GM12875 (cell line): ENCODE measurements around the gene ATP2B2.

Experiments used
- H3K4me3 ChIP-seq: one replicate; pipeline ENCODE4 v1.5.1; 2011; ENCODE audit warnings: low read depth, low read length, control low read depth
- CTCF ChIP-seq: IDR thresholded peaks from 2 replicates; pipeline ENCODE4 v1.5.1; 2011; ENCODE audit warnings: low read depth, mild to moderate bottlenecking, control low read depth, inconsistent platforms, low read length, moderate library complexity, borderline replicate concordance; ENCODE audit not compliant: insufficient read depth

Gene ATP2B2

DNA sequence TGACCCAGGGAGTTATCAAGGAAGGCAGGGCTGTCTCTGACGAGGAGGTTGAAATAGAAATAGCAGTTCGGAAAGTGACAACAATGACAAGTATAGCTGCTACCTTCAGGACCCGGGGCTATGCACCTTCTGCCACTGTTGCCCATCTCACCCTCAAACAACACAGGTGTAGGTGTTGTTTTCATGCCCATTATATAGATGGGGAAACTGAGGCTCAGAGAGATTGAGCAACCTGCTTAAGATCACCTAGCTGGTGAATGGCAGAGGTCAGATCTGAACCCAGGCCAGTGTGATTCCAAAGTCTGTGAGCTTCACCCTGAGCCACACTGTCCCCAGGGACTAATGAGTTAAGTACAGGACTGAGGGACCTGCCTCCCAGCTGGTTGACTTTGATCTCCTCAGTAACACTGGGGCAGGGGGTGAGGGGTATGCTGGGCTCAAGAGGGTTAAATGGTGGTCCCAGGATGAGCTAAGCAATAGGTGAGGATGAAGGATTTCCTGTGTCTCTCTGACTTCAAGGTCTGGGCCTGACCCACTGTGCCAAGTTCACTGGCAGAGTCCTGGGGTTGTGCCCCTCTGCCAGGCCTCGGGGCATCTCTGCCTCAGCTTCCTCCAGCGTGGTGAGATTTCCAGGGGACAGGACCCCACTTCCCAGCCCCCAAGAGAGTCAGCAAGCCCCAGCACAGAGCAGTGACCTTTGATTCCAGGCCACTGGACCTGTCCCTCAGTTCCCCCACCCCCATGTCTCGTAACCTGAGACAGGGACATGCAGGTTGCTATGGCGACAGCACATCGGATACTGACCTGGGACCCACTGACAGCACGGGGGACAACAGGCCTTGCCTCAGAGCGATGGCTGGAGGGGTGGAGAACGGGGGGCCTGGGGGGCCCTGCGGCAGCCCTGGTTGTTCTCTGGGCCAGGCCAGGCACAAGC, 35.0 kb downstream of the ATP2B2 start:
- no peak for TF ChIP-seq CTCF
- no peak overlapping the region for H3K4me3 ChIP-seq

DNA sequence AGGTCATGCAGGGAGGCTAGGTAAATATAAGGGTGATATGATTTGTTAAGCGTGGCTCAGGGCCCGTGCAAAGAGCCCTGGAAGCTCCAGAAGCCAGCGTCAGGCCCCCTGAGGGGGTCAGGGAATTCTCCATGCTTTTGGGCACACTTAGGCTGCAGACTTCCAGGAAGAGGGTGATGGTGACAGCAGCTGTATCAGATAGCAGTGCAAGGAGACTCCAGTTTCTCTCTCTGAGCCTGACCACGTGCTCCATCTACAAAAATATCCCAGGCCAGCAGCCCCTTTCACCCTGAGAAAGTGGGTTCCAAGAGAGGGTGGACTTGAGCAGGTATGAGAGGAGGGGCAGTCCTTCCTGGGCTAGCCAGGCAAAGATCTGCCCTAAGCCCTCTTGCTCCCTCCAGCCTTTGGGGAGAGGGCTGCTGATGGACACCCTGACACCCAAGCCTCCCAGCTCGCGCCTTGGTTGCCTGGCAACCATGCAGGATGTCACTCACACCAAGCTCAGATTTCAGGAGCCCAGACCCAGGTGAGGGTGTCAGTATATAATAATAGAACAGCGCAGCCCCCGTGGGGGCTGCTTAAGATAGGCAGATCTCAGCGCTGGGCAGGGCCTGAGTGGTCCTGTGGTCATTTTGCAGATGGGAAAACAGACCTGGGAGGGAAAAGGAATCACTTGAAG, 35.8 kb downstream of the ATP2B2 start:
- H3K4me3 ChIP-seq, result no peak overlapping the region
- TF ChIP-seq CTCF, result no peak

DNA sequence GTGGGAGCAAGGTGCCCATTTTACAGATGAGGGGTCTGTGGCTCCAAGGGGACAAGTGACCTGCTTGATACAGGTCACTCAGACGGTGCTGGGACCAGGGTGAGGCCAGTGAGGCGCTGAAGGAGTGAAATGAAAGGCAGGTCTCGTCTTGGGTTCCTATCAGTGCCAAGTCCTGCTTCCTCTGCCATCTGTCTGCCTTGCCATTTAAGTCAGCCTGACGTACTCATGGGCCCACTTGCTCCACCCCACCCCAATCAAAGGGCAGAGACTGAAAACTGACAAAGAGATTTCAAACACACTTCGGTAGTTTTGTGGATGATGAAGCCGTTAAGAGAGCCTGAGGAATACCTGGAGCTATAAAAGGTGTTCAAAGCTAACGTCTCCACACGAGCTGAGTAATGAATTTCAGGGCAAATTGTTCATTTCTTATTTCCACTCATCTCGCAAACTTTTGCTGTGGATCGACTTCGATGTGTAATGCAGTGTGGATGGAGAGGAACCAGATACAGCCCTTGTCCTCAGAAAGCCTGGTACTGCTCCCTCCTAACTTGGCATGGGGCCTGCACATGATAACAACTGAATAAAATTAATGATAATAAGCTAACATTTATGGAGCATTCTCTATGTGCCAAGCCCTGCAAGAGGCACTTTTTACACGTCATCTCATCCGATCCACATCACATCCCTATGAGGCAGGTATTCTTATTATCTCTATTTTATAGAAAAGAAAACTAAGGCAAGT, 36.6 kb downstream of the ATP2B2 start:
- no peak for TF ChIP-seq CTCF
- no peak overlapping the region for H3K4me3 ChIP-seq

DNA sequence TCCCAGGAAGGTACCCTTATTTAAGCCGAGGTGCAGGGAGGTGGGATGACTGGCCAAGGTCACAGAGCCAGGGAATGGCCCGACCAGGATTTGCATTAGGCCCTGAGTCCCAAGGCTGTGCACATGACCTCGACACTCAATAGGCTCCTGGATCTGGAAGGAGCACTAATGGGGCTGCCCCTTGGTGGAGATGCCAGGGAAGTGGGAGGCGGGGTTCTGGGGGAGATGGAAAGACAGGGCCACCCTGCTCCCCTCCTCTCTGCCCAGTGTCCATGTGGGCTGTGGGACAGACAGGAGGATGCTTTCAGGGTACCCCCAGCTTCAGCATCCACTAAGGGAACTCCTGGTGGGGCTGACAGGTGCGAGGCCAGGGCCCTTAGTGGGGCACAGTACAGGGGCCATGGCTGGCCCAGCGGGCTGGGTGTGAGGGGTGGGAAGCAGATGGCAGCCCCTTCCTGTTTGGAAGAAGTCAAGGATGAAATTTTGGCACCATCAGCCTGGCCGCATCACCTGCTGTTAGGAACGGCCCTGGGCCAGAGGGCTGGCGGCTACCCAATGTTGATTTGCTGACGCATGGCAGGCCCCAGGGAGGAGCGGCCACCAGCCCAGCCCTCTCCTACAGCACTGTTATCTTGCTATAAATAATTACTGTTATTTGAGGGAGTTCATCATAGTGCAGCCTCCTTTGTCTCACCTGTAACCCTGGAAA, 37.3 kb downstream of the ATP2B2 start:
- H3K4me3 ChIP-seq, result no peak overlapping the region
- no peak for TF ChIP-seq CTCF

- H3K4me3 ChIP-seq, result no peak overlapping the region
- no peak for TF ChIP-seq CTCF
These were observed 38.2 kb downstream of the ATP2B2 start for GRCh38 chr3:10467204-10467603.

- TF ChIP-seq CTCF, result no peak
- no peak overlapping the region for H3K4me3 ChIP-seq
These were observed 39.2 kb downstream of the ATP2B2 start for GRCh38 chr3:10466186-10466585.
